Activated B cell treated with CpG ODN at 0.5 μM for 24 hours (primary cell): Measurements from ENCODE around the gene GID8. TPM values are rescaled to one million over a fixed set of nuclear protein-coding genes. Genes with fewer than 3 reads are reported as not detected.

ENCODE experiments used
- ATAC-seq: fragments of 200-7000 bp; cut with Tn5 transposase; one replicate; pipeline ENCODE4 v1.10.0; 2021; ENCODE audit warnings: low read depth, mild to moderate bottlenecking, moderate library complexity
- CTCF ChIA-PET: fragments of 350-600 bp; sonication (Branson Sonifier 250); formaldehyde crosslinking; loops from one replicate; lab custom pipeline; 2021; ENCODE audit warnings: antibody characterized with exemption; lab: Charles Lee
- POLR2A ChIA-PET: fragments of 350-600 bp; sonication (Branson Sonifier 250); formaldehyde crosslinking; loops from one replicate; lab custom pipeline; 2021; ENCODE audit warnings: antibody characterized with exemption; lab: Charles Lee
- DNase-seq: peaks from one replicate; pipeline ENCODE4 v3.0.0; 2022
- H3K27ac Mint-ChIP-seq: one replicate; pipeline ENCODE4 v1.8.0; 2020; ENCODE audit warnings: mixed read lengths
- H3K27me3 Mint-ChIP-seq: one replicate; pipeline ENCODE4 v1.8.0; 2021; ENCODE audit warnings: mixed read lengths
- H3K36me3 Mint-ChIP-seq: one replicate; pipeline ENCODE4 v1.8.0; 2021; ENCODE audit warnings: low read depth, mixed read lengths
- H3K4me1 Mint-ChIP-seq: one replicate; pipeline ENCODE4 v1.8.0; 2021; ENCODE audit warnings: mixed read lengths
- H3K4me3 Mint-ChIP-seq: one replicate; pipeline ENCODE4 v1.8.0; 2020; ENCODE audit warnings: mild to moderate bottlenecking, mixed read lengths
- H3K9me3 Mint-ChIP-seq: one replicate; pipeline ENCODE4 v1.8.0; 2020; ENCODE audit warnings: mixed read lengths
- intact Hi-C: fragments of 100-400 bp; cut with micrococcal nuclease; formaldehyde crosslinking; loops from one replicate; pipeline ENCODE4 v1.15.1; 2024
- total RNA-seq: library from RNA; stranded (reverse); gene quantifications from 2 replicates; pipeline ENCODE4 v1.2.3, GENCODE V29; 2022
- TF ChIP-seq, protein P1 (sequence below): fragments of 200-600 bp; IDR thresholded peaks from one replicate; pipeline ENCODE4 v1.8.0; 2022; ENCODE audit warnings: antibody characterized with exemption, mild to moderate bottlenecking

The GID8 gene
- total RNA-seq, 1 donor from 2014 or later = 43.1 TPM

DNA sequence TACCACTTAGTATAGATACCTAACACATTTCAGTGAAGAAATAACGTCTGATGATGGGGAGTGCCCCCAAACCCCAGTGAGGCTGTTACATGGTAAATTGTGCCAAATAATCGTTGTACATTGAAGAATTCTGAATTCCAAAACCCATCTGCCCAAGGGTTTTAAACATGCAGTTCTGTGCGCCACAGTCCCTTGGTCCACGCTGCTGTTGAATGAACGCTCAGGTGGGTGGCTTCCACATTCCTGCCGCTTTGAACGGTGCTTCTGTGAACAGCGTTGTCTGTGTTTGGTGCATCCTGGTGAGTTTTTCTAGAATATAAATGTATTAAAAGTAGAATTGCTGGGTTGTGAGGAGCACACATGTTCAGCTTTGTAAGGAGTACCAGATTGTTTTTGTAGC is 2.9 kb downstream of the GID8 start:
- Mint-ChIP-seq H3K27ac (no peak overlapping the region), H3K27me3 (no peaks in the 10 kb centered on the region), H3K36me3 (peaks cover 59% of the 10 kb centered on the region), H3K9me3 (no peaks in the 10 kb centered on the region), H3K4me1 (peaks cover 34% of the 10 kb centered on the region), H3K4me3 (no peak overlapping the region)
- ATAC-seq (no peak), DNase-seq (no peak)
- CTCF ChIA-PET = no interaction called here
- intact Hi-C loops = no loop called here
- TF ChIP-seq, protein P1, sequence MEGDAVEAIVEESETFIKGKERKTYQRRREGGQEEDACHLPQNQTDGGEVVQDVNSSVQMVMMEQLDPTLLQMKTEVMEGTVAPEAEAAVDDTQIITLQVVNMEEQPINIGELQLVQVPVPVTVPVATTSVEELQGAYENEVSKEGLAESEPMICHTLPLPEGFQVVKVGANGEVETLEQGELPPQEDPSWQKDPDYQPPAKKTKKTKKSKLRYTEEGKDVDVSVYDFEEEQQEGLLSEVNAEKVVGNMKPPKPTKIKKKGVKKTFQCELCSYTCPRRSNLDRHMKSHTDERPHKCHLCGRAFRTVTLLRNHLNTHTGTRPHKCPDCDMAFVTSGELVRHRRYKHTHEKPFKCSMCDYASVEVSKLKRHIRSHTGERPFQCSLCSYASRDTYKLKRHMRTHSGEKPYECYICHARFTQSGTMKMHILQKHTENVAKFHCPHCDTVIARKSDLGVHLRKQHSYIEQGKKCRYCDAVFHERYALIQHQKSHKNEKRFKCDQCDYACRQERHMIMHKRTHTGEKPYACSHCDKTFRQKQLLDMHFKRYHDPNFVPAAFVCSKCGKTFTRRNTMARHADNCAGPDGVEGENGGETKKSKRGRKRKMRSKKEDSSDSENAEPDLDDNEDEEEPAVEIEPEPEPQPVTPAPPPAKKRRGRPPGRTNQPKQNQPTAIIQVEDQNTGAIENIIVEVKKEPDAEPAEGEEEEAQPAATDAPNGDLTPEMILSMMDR = no peak
- POLR2A ChIA-PET = no interaction called here

DNA sequence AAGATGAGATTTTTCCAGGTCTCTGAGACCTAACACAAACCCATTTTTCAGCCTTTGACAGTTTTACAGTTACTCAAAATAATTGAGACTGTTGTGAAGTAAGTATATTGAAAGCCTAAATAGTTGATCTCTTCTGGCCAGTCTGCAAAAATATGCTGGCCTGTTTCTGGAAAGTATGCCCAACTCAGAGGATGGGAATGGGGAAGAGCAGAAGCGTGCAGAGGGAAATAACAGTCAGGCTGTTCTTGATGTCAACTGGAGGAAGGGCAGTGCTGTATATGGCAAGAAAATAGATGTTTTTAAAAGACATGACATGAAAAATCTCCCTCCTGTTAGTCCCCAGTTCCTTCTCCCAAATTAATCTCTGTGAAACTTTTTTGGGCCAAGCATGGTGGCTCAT is 3.8 kb downstream of the GID8 start:
- Mint-ChIP-seq H3K4me1 (peaks cover 29% of the 10 kb centered on the region), H3K4me3 (no peak overlapping the region), H3K27me3 (no peaks in the 10 kb centered on the region), H3K36me3 (peaks cover 68% of the 10 kb centered on the region), H3K27ac (no peak overlapping the region), H3K9me3 (no peaks in the 10 kb centered on the region)
- TF ChIP-seq, protein P1 = no peak
- DNase-seq (no peak), ATAC-seq (no peak)
- POLR2A ChIA-PET = no interaction called here
- intact Hi-C loops = no loop called here
- CTCF ChIA-PET = no interaction called here

DNA sequence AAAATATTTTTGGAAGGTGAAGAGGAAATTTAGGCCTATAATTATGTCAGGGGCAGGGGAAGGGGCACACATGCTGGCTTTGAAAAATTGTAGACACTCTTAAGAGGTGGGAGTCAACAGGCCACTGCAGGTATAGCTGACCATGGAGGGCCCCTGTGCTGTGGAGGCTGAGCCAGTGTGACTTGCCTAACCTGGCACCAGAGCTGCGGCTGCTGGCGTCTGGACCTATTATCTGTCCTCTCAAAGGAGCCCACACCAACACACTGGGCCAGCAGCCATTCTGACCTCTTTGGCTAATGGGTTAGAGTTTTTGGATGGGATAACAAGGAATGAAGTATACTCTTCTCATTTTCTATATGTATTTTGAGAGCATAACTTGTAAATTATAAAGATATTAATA is 4.5 kb downstream of the GID8 start:
- peaks cover 25% of the 10 kb centered on the region for H3K4me1 Mint-ChIP-seq
- TF ChIP-seq, protein P1 = no peak
- peaks cover 72% of the 10 kb centered on the region for H3K36me3 Mint-ChIP-seq
- H3K4me3 Mint-ChIP-seq = no peak overlapping the region
- intact Hi-C loops = no loop called here
- H3K27ac Mint-ChIP-seq = no peak overlapping the region
- H3K9me3 Mint-ChIP-seq = no peaks in the 10 kb centered on the region
- POLR2A ChIA-PET = no interaction called here
- ATAC-seq (no peak), DNase-seq (no peak)
- no peaks in the 10 kb centered on the region for H3K27me3 Mint-ChIP-seq
- CTCF ChIA-PET = no interaction called here

- peaks cover 79% of the 10 kb centered on the region for H3K36me3 Mint-ChIP-seq
- ChIA-PET POLR2A (interaction anchor here (1.3 kb wide), 1 partner anchor 11 kb away, joined by 3 read pairs; no protein-coding TSS in a partner anchor), CTCF (no interaction called here)
- intact Hi-C loops = no loop called here
- peaks cover 22% of the 10 kb centered on the region for H3K4me1 Mint-ChIP-seq
- no peaks in the 10 kb centered on the region for H3K27me3 Mint-ChIP-seq
- ATAC-seq (no peak), DNase-seq (no peak)
- TF ChIP-seq, protein P1 = no peak
- H3K4me3 Mint-ChIP-seq = no peak overlapping the region
- no peaks in the 10 kb centered on the region for H3K9me3 Mint-ChIP-seq
- no peak overlapping the region for H3K27ac Mint-ChIP-seq
Observed at GRCh38 chr20:62943396-62943795, 5.4 kb downstream of the GID8 start.

DNA sequence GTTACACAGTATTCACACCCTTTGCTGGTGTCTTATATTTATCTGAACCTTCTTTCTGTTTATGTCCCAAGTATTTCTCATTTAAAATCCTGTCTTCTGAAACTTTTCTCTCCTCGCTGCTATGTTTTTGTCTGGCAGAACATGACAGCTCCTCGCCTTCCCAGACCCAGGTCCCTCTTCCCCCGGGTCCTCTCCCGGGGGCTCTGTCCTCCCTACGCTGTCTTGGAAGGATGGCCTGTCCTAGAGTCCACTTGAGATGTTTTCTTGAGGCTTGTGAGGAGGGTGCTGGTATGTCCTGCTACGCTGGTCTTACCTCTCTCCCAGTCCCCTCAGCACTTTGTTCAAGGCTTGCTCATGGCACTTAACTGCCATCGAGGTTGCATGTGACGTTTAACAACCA is 6.2 kb downstream of the GID8 start:
- Mint-ChIP-seq H3K4me1 (peaks cover 16% of the 10 kb centered on the region), H3K9me3 (no peaks in the 10 kb centered on the region), H3K27me3 (no peaks in the 10 kb centered on the region), H3K27ac (no peak overlapping the region), H3K4me3 (no peak overlapping the region), H3K36me3 (peaks cover 82% of the 10 kb centered on the region)
- no peak for ATAC-seq
- no peak for DNase-seq
- POLR2A ChIA-PET = interaction anchor here (1.3 kb wide), 1 partner anchor 10 kb away, joined by 3 read pairs; no protein-coding TSS in a partner anchor
- TF ChIP-seq, protein P1 = no peak
- CTCF ChIA-PET = no interaction called here
- intact Hi-C loops = no loop called here
